Measurements from ENCODE around the gene HOXB3.

- TF ChIP-seq POLR2A (IDR thresholded peaks at IDR 0.05; ENCODE audit: low read depth) (no peak), POLR2AphosphoS5 (IDR thresholded peaks at IDR 0.05) (no peak), EP300 (IDR thresholded peaks at IDR 0.05) (no peak)
- TF ChIP-seq, protein P1, sequence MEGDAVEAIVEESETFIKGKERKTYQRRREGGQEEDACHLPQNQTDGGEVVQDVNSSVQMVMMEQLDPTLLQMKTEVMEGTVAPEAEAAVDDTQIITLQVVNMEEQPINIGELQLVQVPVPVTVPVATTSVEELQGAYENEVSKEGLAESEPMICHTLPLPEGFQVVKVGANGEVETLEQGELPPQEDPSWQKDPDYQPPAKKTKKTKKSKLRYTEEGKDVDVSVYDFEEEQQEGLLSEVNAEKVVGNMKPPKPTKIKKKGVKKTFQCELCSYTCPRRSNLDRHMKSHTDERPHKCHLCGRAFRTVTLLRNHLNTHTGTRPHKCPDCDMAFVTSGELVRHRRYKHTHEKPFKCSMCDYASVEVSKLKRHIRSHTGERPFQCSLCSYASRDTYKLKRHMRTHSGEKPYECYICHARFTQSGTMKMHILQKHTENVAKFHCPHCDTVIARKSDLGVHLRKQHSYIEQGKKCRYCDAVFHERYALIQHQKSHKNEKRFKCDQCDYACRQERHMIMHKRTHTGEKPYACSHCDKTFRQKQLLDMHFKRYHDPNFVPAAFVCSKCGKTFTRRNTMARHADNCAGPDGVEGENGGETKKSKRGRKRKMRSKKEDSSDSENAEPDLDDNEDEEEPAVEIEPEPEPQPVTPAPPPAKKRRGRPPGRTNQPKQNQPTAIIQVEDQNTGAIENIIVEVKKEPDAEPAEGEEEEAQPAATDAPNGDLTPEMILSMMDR (IDR thresholded peaks at IDR 0.05): no peak
These were observed 41.9 kb upstream of the HOXB3 start for GRCh38 chr17:48631693-48632578.
